ENCODE measurements around the gene ATG16L1. TPM values are rescaled to one million over a fixed set of nuclear protein-coding genes. Genes with fewer than 3 reads are reported as not detected.

Gene ATG16L1
- total RNA-seq, 4 donors from 2014 or later, result 38.9 to 56.9 (median 40.4) TPM

DNA sequence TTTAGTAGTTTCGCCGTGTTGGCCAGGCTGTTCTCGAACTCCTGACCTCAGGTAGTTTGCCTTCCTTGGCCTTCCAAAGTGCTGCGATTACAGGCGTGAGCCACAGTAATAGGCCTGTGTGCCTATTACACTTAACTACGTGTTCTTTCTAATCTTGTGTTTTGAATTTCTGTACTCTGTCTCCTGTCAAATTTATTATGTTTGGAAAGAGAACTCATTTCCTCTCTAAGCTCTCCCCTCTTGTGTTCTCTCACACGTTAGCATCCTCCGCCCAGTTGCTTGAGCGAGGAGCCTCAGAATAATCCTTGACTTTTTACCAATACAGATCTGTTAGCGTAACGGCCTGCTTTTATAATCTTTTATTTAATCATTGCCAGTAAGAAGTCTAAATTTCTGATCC is 3.7 kb downstream of the ATG16L1 start:
- intact Hi-C loops (cut with DNase I; ENCODE audit: low total_unique reads), result loop anchor here (10.0 kb wide), 1 partner anchor 640 kb away; no protein-coding TSS in a partner anchor
- TF ChIP-seq, protein P1, sequence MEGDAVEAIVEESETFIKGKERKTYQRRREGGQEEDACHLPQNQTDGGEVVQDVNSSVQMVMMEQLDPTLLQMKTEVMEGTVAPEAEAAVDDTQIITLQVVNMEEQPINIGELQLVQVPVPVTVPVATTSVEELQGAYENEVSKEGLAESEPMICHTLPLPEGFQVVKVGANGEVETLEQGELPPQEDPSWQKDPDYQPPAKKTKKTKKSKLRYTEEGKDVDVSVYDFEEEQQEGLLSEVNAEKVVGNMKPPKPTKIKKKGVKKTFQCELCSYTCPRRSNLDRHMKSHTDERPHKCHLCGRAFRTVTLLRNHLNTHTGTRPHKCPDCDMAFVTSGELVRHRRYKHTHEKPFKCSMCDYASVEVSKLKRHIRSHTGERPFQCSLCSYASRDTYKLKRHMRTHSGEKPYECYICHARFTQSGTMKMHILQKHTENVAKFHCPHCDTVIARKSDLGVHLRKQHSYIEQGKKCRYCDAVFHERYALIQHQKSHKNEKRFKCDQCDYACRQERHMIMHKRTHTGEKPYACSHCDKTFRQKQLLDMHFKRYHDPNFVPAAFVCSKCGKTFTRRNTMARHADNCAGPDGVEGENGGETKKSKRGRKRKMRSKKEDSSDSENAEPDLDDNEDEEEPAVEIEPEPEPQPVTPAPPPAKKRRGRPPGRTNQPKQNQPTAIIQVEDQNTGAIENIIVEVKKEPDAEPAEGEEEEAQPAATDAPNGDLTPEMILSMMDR (IDR thresholded peaks at IDR 0.05), result no peak
- no peak for TF ChIP-seq POLR2A (IDR thresholded peaks at IDR 0.05)
- no peak overlapping the region for H3K4me3 ChIP-seq (ENCODE audit: low read depth, poor library complexity, severe bottlenecking)
- 91 to 95% methylated on average over 11 of the region's 11 CpGs for WGBS, 2 donors
- DNase-seq (ENCODE audit: low spot score in 2 of 2), result no peak

DNA sequence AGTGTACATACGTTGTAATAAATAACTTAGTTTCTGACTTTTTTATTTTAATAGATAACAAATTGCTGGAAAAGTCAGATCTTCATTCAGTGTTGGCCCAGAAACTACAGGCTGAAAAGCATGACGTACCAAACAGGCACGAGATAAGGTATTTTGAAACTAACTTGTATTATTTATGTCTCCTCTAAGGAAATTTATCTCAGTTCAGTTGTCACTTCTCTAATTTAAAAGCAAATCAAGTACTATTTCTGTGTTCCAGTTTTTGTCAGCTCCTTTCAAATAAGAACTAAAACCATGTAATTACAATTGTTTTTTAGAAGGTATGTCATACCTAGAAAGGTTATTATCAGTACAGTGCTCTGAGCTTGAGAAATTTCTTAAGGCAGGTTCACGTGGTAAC is 4.6 kb downstream of the ATG16L1 start:
- intact Hi-C loops (cut with DNase I; ENCODE audit: low total_unique reads), result loop anchor here (10.0 kb wide), 1 partner anchor 641 kb away; no protein-coding TSS in a partner anchor
- WGBS, 2 donors, result 88 to 91% methylated on average over 4 of the region's 4 CpGs
- TF ChIP-seq POLR2A (IDR thresholded peaks at IDR 0.05), result no peak
- TF ChIP-seq, protein P1 (IDR thresholded peaks at IDR 0.05), result no peak
- DNase-seq (ENCODE audit: low spot score in 2 of 2), result no peak
- no peak overlapping the region for H3K4me3 ChIP-seq (ENCODE audit: low read depth, poor library complexity, severe bottlenecking)

DNA sequence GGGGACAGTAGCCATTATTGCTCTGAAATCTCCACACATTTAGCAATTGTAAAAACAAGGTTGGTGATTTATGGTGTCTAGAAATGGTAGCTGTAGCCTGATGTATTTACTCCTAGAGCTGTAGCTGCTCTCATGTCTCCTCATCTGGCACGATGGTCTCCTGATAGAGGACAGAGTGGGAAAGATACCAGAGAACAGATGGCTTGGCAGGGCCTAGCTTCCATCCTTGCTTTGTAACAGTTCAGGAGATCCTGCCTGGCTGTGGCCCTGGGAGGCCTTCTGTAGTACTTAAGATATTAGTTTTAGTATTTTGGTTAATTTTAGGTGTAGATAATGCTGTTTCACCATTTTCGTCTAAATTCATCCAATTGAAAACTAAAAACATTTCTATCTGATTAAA is 6.7 kb downstream of the ATG16L1 start:
- no peak for DNase-seq (ENCODE audit: low spot score in 2 of 2)
- no peak overlapping the region for H3K4me3 ChIP-seq (ENCODE audit: low read depth, poor library complexity, severe bottlenecking)
- intact Hi-C loops (cut with DNase I; ENCODE audit: low total_unique reads), result loop anchor here (10.0 kb wide), 1 partner anchor 643 kb away; no protein-coding TSS in a partner anchor
- 86 to 98% methylated on average over 2 of the region's 2 CpGs for WGBS, 2 donors
- TF ChIP-seq, protein P1 (IDR thresholded peaks at IDR 0.05), result no peak
- TF ChIP-seq POLR2A (IDR thresholded peaks at IDR 0.05), result no peak

DNA sequence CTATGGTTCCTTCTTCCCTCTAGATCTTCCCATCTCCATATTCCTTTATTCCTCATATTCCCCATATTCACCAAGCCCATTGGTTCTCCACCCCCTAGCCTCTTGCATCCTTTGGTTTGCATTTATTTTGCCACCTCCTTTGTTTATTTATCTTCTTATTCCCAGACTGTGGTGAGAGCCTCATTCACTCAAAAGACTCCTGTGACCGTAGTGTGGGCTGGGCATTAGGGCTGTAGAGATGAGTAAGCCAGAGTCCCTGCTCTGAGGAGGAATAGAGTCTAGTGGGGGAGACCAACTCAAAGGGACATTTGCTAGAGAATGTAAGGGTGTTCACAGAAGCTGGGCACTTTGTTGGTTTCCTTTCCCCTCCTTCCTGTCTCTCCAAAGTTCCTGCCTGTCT is 8.3 kb downstream of the ATG16L1 start:
- intact Hi-C loops (cut with DNase I; ENCODE audit: low total_unique reads), result loop anchor here (10.0 kb wide), 1 partner anchor 645 kb away; no protein-coding TSS in a partner anchor
- no peak for DNase-seq (ENCODE audit: low spot score in 2 of 2)
- 74 to 95% methylated on average over 1 of the region's 1 CpG for WGBS, 2 donors
- no peak overlapping the region for H3K4me3 ChIP-seq (ENCODE audit: low read depth, poor library complexity, severe bottlenecking)
- no peak for TF ChIP-seq POLR2A (IDR thresholded peaks at IDR 0.05)
- TF ChIP-seq, protein P1 (IDR thresholded peaks at IDR 0.05), result no peak

DNA sequence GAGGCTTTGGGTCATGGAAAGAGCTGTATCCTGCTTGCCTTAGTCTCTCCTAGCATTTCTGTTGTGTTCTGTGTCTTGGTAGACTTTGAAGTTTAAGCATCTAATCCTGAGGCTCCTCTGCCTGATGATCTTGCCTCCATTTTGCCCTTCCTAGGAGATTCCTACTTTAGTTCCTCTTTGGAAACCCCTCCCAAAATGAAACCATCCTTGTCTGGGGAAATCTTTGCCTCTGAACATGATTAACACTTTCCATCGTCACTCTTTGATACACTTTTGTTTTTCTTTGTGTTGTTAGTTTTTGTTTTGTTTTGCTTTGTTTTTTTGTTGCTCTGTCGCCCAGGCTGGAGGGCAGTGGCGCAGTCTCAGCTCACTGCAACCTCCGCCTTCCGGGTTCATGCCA is 9.2 kb downstream of the ATG16L1 start:
- H3K4me3 ChIP-seq (ENCODE audit: low read depth, poor library complexity, severe bottlenecking), result no peak overlapping the region
- intact Hi-C loops (cut with DNase I; ENCODE audit: low total_unique reads), result no loop called here
- no peak for DNase-seq (ENCODE audit: low spot score in 2 of 2)
- 92 to 96% methylated on average over 5 of the region's 5 CpGs for WGBS, 2 donors
- TF ChIP-seq, protein P1 (IDR thresholded peaks at IDR 0.05), result no peak
- no peak for TF ChIP-seq POLR2A (IDR thresholded peaks at IDR 0.05)
